ENCODE results near the gene PPM1L. TPM values are rescaled to one million over a fixed set of nuclear protein-coding genes. Genes with fewer than 3 reads are reported as not detected.

PPM1L gene
- total RNA-seq, 1 donor from 2014 or later, result 5.8 TPM

DNA sequence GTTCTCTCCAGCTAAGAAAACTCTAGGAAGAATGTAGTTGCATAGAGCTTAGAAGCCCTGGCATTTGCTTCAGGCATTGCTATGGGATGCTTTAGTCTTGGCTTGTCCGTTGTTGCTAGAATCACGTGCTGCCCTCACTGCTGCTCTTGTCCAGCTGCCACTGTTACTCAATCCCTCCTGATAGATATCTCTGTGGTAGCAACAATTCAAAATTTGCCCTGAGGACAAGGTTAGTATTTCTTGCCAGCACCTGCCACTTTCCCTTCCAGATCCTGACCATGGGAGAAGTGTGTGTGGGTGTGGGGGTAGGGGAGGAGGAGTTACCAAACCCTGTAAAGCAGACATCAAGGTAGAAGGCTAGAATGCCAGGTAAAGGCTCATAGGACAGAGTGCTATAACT, 113.8 kb downstream of the PPM1L start:
- Mint-ChIP-seq H3K27ac (no peak overlapping the region), H3K4me3 (no peak overlapping the region), H3K9me3 (no peaks in the 10 kb centered on the region), H3K27me3 (peaks cover 4% of the 10 kb centered on the region), H3K36me3 (ENCODE audit: low read depth) (no peaks in the 10 kb centered on the region), H3K4me1 (no peaks in the 10 kb centered on the region)
- ChIA-PET CTCF (no interaction called here), POLR2A (no interaction called here)
- DNase-seq, result no peak
- intact Hi-C loops (cut with micrococcal nuclease), result no loop called here
- TF ChIP-seq, protein P1, sequence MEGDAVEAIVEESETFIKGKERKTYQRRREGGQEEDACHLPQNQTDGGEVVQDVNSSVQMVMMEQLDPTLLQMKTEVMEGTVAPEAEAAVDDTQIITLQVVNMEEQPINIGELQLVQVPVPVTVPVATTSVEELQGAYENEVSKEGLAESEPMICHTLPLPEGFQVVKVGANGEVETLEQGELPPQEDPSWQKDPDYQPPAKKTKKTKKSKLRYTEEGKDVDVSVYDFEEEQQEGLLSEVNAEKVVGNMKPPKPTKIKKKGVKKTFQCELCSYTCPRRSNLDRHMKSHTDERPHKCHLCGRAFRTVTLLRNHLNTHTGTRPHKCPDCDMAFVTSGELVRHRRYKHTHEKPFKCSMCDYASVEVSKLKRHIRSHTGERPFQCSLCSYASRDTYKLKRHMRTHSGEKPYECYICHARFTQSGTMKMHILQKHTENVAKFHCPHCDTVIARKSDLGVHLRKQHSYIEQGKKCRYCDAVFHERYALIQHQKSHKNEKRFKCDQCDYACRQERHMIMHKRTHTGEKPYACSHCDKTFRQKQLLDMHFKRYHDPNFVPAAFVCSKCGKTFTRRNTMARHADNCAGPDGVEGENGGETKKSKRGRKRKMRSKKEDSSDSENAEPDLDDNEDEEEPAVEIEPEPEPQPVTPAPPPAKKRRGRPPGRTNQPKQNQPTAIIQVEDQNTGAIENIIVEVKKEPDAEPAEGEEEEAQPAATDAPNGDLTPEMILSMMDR (IDR thresholded peaks at IDR 0.05), result no peak
- ATAC-seq (ENCODE audit: low read depth), result no peak

DNA sequence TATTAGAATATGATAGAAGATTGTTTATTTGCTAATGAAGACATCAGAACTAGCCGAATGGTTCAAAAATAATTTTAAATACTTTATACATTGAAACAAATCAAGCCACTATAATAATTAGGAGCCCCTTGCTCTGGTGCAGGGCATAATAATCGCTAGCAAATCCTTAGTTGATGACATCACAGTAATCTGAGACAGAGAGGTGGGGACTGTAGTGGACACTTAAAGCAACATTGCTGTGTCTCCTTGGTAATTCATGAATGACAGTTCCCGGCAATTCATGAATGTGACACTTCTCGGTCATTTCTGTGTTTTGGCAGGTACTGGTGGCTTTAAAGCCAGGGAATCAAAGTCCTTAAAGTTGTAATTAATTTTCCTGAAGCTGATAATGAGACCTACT, 114.3 kb downstream of the PPM1L start:
- H3K27me3 Mint-ChIP-seq, result peaks cover 4% of the 10 kb centered on the region
- ATAC-seq (ENCODE audit: low read depth), result no peak
- intact Hi-C loops (cut with micrococcal nuclease), result no loop called here
- ChIA-PET POLR2A (no interaction called here), CTCF (no interaction called here)
- H3K36me3 Mint-ChIP-seq (ENCODE audit: low read depth), result no peaks in the 10 kb centered on the region
- TF ChIP-seq, protein P1 (IDR thresholded peaks at IDR 0.05), result no peak
- H3K4me1 Mint-ChIP-seq, result no peaks in the 10 kb centered on the region
- H3K9me3 Mint-ChIP-seq, result no peaks in the 10 kb centered on the region
- no peak for DNase-seq
- H3K27ac Mint-ChIP-seq, result no peak overlapping the region
- H3K4me3 Mint-ChIP-seq, result no peak overlapping the region

DNA sequence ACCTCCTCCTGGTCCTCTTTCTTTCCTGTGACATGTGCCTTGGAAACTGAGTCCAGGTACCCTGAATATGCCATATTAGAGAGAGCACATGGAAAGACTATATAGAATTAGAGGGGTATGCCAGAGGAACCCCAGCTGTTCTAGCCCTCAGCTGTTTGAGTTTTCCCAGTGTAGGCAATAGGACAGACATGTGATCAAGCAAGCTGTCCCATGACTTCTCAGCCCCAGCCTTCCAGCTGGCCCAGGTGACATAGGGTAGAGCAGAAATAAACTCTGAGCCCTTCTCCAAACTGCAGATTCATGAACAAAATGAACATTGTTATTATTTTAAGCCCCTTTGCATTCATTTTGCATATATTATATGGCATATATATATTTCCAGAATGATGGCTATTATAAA, 118.7 kb downstream of the PPM1L start:
- Mint-ChIP-seq H3K4me1 (no peaks in the 10 kb centered on the region), H3K9me3 (peaks cover 4% of the 10 kb centered on the region), H3K36me3 (ENCODE audit: low read depth) (no peaks in the 10 kb centered on the region), H3K4me3 (no peak overlapping the region), H3K27ac (no peak overlapping the region), H3K27me3 (peaks cover 4% of the 10 kb centered on the region)
- DNase-seq, result no peak
- no peak for ATAC-seq (ENCODE audit: low read depth)
- ChIA-PET CTCF (interaction anchor here (1.1 kb wide), 1 partner anchor 85 kb away, joined by 4 read pairs; no protein-coding TSS in a partner anchor), POLR2A (no interaction called here)
- TF ChIP-seq, protein P1 (IDR thresholded peaks at IDR 0.05), result no peak
- intact Hi-C loops (cut with micrococcal nuclease), result no loop called here

- TF ChIP-seq, protein P1 (IDR thresholded peaks at IDR 0.05), result no peak
- Mint-ChIP-seq H3K9me3 (peaks cover 4% of the 10 kb centered on the region), H3K4me3 (no peak overlapping the region), H3K36me3 (ENCODE audit: low read depth) (no peaks in the 10 kb centered on the region), H3K4me1 (no peaks in the 10 kb centered on the region), H3K27me3 (peaks cover 3% of the 10 kb centered on the region), H3K27ac (no peak overlapping the region)
- CTCF ChIA-PET, result no interaction called here
- POLR2A ChIA-PET, result no interaction called here
- DNase-seq (no peak), ATAC-seq (ENCODE audit: low read depth) (no peak)
- intact Hi-C loops (cut with micrococcal nuclease), result no loop called here
Observed at GRCh38 chr3:160876643-160877042, 120.6 kb downstream of the PPM1L start.

- intact Hi-C loops (cut with micrococcal nuclease), result no loop called here
- DNase-seq (no peak), ATAC-seq (ENCODE audit: low read depth) (no peak)
- ChIA-PET CTCF (no interaction called here), POLR2A (no interaction called here)
- no peaks in the 10 kb centered on the region for H3K36me3 Mint-ChIP-seq (ENCODE audit: low read depth)
- no peaks in the 10 kb centered on the region for H3K4me1 Mint-ChIP-seq
- peaks cover 3% of the 10 kb centered on the region for H3K27me3 Mint-ChIP-seq
- H3K27ac Mint-ChIP-seq, result no peak overlapping the region
- peaks cover 4% of the 10 kb centered on the region for H3K9me3 Mint-ChIP-seq
- TF ChIP-seq, protein P1 (IDR thresholded peaks at IDR 0.05), result no peak
- no peak overlapping the region for H3K4me3 Mint-ChIP-seq
Observed at GRCh38 chr3:160879859-160880258, 123.8 kb downstream of the PPM1L start.

Data from activated B cell treated with CpG ODN at 0.5 μM for 24 hours (primary cell).